NCI-H2171 treated with DMSO at 0.1 percent for 48 hours (cell line): ENCODE data around the gene SAMD11.

Source experiments
- DNase-seq: peaks from one replicate; lab custom pipeline; 2025; lab: John Stamatoyannopoulos, UW

SAMD11 gene

DNA sequence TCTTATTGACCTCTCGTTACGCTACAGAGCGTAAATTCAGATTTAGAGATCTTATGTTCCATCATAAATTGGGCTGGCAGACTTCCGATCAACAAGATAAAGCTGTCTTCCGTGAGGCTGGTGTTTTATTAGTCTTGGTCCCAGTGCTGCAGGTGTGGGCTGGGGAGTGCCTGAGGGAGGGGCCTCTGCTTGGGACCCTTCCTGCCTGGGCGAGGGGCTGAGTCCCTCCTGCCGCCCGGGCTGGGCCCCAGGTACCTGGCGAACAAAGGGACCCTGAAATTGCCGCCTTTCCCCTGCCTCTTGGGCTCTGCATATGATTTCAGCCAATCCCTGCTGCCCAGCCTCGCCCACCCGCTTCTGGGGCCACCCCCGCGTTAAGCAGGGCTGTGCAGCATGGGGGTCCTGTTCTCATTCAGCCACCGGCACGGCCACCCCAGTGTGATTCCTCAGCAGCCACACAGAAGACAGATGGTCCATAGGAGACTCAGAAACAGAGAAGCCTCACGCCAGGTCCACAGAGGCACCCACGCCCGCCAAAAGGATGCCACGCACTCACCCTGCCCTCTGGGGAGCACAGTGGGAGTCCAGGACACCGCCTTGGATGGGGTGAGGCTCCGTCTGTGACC, 6.1 kb upstream of the SAMD11 start:
- DNase-seq, result no peak

DNA sequence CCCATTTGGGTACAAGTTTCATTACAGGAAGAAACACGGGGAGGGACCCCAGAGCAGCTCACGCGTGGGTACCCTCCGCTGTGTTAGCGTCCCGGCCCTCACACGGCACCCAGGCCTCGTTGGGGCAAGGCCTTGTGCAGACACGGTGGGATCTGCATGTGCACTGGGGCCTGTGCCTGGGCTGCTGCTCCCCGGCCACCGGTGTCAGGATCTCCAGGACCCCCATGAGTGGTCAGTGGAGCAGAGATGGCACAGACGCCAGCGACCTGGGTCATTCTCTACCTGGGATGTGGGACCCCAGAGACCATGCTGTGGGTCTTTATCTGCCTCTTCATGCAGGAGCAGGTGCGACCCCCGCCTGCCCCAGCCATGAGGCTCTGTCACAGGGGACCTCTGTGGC, 5.4 kb upstream of the SAMD11 start:
- DNase-seq, result no peak

DNA sequence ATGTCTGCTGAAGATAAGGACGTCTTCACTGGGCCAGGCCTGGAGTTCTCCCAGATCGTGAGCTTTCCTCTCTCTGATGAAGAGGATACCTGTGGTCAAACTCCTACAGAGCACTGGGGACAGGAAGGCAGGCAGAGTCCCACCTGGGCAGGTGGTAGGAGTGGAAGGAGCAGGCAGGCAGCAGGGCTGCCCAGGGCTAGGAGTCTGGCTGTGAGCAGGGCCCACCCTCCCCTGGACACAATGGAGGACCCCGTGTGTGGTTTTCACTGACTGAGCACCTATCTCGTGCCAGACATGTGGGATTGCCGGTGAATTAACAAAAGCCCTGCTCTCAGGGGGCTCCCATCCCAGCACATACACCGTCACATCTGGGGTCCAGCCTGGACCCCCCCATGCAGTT, 4.9 kb upstream of the SAMD11 start:
- no peak for DNase-seq

DNA sequence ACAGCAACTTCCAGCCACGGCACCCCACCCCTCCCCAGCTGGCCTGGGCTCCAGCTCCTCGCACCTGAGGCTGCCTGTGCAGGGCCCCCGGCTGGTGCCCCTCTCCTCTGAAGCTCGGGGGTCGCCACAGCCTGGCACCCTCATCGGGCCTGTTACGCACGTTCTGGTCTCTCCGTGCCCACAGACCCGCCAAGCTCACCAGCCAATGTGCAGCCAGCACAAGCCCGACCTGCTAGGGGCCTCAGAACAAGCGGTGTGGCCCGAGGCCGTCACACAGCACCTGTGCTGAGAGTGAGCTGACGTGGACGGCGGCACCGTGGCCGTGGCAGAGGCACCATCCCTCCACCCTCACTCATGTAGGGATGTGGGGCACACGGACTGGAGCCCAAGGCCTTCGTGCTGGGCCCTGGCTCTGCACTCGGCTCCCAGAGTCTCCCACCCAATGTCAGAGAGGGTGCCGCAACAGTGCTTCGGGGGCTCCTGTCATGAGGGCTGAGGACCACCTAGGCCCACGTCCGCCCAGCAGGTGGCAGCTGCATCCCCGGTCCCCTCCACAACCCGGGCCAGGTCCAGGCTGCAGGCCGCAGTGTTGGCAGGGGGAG, 4.4 kb upstream of the SAMD11 start:
- no peak for DNase-seq

DNA sequence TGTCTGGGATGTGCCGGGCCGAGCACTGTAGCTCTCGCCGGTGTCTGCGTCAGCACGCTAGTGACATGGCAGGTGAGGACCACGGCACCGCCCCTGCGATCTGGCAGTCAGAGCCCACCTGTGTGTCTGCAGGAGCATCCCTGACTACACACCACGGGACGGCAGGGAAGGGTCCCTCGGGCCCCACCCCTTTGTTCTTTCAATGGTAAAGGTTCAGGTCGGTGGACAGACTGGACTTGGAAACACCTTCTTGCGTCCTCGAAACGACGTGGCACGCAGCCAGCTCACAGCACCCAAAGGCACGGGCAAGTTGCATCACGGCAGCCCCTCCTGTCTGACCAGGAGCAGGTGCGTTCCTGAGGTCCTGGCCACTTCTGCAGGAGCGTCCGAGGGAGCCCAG, 3.7 kb upstream of the SAMD11 start:
- DNase-seq, result no peak

DNA sequence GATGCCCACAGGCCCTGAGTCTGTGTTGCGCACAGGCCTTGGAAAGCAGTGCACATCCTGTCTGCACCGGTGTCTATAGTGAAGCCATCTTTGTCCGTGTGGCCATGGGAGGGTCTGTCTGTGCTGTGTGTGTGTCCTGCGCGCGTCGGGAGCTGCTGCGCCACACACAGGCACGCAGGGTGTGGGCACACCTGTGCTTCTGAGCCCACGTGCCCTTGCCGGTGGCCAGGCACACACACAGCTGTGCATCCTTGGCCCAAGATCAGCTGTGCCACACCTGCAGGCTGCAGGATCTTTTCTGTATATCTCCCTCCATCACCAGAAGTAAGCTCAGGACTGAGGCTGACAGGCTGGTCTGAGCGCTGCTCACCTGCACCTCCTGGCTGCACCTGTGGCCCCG, 3.2 kb upstream of the SAMD11 start:
- no peak for DNase-seq

DNA sequence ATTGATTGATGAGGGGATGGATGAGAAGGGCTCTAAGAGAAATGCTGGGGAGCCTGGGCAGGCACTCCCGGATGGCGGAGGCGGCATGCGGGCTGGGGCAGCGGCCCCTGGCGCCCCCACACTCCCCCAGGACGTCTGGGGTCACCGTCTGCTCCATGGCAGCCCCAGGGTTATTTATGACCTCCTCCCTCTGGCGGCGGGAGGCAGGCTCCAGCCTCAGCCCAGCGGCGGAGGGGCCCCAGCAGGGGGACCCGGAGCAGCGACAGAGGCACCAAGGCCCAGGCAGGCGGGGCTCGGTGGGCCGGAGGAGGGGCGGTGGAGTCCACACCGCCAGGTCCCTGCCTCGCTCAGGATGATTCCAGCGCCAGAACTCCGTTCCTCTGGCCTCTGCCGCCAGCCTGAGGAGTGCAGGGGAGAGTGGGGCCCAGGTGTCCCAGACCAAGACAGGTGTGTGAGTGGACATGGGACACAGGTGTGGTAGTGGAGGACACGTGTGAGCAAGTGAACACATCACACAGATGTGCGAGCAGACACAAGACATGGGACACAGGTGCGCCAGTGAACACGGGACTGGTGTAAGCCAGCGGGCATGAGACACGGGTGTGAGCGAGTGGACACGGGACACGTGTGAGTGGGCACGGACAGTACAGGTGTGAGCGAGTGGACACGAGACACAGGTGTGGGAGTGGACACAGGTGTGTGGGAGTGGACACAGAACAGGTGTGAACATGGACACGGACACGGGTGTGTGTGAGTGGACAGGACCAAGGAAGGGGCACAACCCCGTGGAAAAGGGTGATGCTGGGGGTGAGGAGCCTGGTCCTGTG, 2.5 kb upstream of the SAMD11 start:
- DNase-seq, result peak; percentile 78

DNA sequence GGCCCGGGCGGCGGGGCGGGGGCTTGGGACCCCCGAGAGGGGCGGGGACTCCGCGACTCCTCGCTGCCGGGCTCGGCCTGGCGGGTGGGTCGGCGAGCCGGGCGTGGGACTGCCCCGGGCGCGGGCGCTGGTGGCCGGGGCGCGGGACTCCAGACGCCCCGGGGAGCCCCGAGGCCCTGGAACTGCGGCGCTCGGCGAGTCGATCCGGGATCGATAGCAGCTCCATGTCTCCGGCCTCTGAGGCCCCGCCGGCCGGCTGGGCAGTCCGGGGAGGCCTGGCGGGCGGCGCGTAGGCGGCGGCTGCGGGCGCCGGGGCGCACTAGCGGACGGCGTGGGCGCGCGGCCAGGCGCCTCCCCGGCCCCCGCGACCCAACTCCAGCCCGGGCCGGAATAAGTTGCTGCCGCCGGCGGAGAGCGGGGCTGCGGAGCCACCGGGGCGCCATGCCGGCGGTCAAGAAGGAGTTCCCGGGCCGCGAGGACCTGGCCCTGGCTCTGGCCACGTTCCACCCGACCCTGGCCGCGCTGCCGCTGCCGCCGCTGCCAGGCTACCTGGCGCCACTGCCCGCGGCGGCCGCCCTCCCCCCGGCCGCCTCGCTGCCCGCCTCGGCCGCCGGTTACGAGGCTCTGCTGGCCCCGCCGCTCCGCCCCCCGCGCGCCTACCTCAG, 400 bp downstream of the SAMD11 start:
- DNase-seq, result no peak

DNA sequence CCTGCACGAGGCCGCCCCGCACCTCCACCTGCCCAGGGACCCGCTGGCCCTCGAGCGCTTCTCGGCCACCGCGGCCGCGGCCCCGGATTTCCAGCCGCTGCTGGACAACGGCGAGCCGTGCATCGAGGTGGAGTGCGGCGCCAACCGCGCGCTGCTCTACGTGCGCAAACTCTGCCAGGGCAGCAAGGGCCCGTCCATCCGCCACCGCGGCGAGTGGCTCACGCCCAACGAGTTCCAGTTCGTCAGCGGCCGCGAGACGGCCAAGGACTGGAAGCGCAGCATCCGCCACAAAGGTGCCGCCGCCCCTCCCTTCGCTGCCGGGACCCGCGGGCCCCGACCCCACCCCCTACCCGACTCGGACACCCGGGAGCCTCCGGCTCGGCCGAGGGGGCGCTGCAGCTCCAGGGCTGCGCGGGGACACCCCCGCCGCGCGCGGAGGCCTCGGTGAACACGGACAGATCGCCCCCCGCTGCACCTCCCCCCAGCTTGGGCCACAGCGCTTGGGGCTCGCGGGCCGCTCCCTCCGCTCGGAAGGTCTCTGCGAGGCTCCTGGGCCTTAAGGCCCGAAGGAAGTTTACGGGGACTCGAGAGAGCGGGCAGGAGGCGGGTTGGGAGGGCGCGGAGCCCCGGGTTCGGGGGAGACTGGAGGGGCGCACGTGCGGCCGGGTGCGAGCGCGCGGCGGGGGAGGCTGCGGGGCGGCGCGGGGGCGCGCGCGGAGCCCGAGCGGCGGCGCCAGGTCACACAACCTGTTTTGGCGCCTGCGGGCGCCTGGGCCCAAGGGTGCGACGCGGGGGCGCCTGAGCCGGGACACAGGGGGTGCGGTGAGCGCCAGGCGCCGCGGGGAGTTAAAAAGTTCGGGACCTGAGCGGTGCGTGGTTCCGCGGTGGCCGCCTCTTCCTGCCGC, 1.2 kb downstream of the SAMD11 start:
- no peak for DNase-seq

DNA sequence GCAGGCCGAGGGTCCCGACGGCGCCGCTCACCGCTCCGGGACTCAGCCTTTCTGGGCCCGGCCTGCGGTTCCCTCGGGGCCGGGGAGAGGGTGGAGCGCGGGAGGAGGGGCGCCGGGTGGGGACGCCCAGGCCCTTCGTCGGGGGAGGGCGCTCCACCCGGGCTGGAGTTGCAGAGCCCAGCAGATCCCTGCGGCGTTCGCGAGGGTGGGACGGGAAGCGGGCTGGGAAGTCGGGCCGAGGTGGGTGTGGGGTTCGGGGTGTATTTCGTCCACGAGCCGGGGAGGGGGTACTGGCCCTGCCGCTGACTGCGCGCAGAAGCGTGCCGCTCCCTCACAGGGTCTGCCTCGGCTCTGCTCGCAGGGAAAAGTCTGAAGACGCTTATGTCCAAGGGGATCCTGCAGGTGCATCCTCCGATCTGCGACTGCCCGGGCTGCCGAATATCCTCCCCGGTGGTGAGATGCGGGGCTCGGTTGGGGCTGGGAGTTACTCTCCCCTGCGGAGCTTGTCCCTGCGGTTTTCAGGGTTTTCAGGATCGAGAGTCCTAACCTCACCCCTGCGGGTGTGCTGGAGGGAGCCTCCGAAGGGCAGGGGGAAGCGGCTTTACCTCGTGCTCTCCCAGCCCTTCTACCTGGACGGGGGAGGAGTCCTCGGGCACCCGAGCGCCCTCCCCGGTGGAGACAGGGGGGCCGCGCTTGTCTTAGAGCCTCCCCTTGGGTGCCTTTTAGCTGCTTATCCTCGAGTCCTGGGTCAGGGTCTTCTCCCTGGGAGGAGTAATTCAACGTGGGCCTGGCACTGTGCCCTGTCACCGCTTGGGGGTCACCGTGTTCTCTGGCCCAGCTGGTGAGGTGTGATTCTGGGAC, 2.1 kb downstream of the SAMD11 start:
- no peak for DNase-seq

DNA sequence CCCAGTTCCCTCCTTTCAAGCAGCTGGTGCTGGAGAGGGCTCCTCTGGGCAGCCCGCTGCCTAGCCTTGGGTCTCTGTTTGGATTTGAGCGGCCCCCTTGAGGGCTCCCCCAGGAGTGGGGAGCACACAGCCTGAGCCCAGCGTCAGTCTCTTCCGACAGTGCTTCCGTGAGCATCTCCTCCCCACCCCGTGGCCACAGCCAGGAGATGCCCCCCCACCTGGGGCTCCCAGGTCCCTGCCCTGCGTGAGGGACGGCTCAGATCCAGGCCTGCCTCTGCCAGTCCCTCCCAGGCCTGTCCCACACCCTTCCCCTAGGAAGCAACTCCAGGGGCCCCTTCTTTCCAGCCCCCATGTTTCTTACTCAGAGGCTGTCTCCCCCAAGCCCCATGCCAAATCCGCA, 3.5 kb downstream of the SAMD11 start:
- DNase-seq, result no peak

DNA sequence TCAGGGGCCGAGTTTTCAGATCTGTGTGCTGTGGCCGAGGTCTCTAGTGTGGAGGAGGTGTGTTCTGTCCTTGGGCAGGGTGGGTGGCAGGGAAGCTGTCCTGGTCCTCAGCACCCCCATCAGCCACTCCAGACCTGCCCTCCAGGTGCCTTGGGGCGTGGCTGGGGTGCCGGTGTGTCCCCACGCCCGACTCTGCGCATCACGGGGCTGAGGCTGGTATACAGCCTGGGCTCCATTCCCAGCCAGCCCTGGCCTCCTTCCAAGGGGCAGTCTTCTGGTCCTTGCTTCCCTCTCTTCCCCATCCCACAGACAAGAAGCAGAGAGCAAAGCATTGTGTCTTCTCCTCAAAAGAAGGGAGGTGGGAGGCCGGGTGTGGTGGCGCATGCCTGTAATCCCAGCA, 4.0 kb downstream of the SAMD11 start:
- DNase-seq, result no peak

DNA sequence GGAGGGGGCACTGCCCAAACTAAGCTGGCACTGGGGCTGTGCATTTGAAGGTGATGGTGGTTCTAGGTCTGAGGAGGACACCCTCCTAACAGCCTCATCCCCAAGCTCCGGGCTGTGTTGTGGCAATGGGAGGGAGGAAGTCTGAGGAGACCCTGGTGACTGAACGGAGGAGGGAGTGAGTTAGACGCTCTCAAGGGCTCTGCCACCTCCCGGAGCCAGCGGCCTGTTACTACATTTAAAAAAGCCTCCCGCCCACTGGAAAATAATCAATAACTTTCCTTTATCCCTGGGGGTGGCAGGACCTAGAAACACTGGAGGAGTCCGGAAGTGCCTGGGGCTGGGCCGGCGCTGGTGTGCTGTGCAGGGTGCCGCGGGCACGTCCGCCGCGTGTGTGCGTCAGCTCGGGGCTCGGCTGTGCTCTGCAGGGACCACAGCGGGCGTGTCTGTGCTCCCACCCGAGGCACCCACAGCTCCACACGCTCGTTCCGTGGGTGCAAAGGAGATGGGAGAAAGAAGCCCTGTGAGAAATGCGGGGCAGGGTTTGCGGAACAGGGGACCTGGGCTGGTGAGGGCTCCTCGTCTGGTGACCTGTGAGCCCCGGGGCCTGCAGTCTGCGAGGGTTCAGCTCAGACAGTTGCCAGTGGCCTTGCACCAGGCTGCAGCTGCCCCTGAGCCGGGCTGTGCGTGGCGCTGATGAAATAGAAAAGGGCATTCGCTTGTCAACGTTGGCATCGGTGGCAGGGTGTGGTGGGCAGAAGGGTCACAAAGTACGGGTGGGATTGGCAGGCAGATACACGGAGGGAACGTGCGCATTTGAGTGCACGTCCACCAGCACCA, 5.3 kb downstream of the SAMD11 start:
- no peak for DNase-seq

DNA sequence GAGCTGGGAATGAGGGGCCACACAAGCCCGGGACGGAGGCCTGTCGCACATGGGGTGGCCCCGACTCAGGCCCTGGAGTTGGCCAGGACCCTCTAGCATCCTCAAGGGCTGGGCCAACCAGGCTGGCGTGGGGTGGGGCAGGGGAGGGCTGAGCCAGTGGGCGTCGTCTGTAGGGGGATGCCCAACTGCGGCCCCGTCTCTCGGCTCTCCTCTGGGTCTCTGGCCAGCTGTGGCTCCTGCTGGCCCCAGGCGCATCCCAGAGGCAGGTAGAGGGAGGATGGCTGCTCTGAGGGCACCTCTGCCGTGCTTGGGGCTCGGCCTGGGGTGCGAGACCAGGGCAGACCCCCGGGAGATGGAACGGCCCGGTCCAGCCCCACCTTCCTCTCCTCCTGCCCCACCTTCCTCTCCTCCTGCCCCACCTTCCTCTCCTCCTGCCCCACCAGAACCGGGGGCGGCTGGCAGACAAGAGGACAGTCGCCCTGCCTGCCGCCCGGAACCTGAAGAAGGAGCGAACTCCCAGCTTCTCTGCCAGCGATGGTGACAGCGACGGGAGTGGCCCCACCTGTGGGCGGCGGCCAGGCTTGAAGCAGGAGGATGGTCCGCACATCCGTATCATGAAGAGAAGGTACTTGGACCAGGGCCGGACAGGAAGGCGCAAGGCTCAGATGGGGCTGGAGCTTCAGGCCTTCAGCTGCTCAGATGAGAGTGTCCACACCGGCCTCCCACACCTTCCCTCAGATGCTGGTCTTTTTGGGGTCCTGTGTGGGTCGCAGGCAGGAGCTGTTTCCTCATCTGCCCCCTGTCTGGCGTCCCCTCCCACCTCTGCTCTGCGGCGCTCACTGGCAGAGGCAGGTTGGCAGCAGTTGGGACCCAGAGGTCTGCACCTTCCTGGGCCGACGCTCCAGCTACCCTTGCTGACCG, 6.2 kb downstream of the SAMD11 start:
- no peak for DNase-seq

DNA sequence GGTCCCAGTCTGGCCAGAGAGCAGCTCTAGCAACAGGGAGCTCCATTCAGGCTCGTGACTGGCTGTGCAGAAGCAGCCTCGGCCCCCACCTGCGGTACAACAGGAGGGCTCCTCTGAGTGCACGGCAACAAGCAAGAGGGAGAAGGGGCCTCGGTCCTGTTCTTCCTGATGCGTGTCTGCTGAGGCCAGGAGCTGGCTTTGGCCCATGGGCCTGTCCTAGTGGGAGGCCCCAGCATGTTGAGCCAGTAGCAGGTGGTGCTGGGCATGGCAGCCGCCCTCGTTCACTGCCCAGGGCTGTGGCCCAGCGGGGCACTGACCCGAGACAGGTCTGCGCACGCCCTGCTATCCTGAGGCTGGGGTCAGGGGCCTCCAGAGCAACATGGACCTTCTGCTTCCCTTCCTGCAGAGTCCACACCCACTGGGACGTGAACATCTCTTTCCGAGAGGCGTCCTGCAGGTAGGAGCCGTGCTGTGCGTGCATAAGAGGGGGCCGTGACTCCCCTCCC, 7.0 kb downstream of the SAMD11 start:
- DNase-seq, result no peak

DNA sequence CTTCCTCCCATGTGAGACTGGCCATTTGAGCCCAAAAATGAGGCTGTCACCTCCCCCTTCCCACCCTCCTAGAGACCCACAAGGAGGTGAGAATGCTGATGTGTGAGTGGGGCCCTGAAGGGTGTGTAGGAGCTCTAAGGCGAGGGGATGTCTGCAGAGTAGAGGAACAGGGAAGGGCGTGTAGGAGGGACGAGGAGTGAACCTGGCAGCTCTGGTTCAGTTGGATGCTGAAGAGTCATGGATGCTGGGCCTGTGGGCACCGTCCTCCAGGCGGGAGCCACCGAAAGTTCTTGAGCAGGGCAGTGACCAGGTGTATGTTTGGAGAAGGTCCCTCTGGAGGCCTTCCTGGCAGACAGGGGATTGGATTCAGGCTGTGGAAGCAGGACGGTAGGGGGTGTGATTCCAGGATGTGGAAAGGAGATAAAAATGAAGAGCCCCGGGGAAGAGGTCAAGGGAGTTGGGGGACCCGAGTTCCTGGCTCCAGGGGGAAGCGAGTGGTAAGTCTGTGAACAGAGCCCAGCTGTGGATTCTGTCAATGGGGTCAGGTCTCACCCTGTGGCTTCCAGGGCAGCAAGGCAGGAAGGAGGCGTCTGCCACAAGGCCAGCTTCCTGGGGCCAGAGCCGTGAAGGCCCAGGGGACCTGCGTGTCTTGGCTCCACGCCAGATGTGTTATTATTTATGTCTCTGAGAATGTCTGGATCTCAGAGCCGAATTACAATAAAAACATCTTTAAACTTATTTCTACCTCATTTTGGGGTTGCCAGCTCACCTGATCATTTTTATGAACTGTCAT, 7.9 kb downstream of the SAMD11 start:
- DNase-seq, result no peak

DNA sequence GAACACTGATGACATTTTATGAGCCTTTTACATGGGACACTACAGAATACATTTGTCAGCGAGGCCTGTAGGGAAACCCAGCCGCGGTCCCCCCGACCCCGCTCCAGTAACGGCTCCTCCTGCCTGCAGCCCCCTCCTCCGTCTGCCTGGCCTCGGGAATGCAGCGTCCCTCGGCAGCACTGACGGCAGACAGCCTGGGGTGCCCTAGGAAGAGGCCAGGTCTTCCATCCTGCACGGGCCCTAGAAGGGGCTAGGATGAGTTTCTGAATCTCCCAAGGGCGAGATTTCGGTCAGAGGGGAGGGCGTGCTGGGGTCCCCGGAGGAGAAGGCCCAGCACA, 8.4 kb downstream of the SAMD11 start:
- no peak for DNase-seq
